AG08396 (cell line): ENCODE data around the gene NID2.

Source experiments
- DNase-seq: peaks from one replicate; pipeline ENCODE4 v3.0.0; 2012; ENCODE audit warnings: low spot score, mixed read lengths

NID2 gene

DNA sequence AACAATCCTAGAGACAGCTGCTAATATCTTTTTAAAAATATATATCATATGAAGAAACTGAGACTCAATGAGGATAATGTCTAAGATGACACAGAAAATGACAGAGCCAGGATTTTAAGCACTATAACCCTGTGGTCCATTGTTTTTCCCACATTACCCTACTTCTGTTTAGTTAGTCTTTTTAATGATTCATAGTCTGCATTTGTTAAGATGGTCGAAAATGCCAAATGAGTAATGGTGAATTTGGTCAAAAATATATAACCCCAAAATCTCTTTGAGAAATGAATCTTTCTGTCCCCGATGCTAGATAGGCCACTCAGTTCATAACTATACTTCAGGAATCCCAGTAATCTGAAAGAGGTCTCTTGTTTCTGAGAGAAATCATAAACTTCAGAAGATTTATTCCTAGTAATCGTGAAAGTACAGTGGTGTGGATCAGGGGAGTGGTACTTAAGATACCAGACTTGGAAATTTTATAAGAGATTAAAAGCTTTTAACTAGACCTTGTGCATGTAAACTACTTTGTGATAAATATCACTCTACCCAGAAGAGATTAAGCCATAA, 68.8 kb downstream of the NID2 start:
- DNase-seq = peak; percentile 12

DNA sequence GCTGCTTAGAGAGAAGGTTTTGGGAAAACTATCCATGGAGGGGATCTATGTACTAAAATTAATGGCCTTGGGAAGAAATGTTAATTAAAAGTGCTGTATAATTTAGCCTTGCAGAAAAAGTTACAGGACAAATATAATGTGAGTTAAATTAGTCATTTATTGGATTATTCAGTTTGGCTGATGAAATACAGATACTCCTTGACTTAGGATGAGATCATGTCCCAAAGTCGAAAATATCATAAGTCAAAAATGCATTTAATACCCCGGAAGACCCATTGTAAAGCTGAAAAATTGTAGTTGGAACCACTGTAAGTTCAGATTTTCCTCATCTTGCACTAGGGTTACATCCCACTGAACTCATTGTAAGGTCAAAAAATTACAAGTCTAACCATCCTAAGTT, 69.8 kb downstream of the NID2 start:
- no peak for DNase-seq

DNA sequence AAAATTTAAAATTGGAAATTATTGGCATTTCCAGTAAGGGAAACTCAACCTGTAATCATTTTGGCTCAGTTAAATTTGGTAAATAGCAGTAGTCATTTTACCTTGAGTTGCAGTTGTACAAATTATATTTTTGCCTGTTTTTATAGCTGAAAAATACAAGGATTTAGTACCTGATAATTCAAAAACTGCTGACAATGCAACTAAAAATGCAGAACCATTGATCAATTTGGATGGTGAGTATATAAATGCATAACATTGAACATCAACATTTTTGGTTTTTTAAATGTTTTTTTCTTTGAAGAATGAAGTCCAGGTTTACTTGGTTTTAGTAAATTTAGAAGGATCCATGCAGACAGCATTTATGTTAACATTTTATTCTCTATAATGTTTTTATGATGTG, 70.5 kb downstream of the NID2 start:
- no peak for DNase-seq

DNA sequence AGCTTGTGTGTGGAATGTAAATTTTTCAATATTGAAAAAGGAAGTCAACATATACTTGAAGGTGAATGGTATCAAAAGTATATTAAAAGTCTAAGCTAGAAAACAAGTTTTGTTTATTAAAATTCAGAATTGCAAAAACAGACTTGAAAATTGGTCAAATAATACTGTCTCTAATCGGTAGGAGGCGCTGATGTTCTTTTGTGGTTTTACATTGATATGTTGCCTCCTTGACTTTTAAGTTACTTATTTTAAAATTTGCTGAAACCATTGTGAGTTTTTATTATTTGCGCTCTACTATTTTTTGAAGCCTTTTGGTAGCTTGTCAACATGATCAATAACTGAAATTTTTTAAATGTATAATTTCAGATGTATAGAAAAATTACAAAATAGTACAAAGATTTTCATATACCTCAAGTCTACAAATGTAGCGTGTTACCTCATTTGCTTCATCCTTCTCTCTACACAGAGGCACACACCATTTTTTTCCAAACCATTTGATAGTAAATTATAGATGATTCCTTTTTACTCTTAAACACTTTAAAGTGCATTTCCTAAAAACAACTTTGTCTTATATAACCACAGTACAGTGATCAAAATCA, 72.6 kb downstream of the NID2 start:
- DNase-seq = no peak

DNA sequence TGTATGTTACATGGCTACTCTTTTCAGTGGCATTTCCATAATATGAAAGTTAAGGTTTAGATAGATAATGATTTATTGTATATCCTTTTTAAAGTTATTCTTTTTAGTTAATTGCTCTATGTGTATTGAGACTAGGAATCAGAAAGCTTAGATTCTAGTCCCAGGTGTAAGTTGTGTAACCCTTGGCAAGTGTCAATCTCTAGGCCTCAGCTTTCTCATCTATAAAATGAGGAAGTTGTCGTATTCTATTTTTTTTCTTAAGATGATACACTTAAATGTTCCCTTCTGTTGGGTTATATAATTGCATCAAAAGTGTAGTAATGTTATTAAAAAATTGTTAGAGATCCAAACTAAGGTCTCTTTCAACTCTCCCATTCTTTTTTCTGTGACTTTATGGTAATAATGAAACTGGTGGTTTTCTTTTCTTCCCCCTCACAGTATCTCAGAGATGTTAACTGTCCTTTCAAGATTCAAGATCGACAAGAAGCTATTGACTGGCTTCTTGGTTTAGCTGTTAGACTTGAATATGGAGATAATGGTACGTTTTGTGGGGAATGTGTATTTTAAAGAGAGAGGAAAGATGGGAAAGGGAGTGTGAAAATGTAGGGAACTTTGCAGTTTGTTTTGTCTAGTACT, 75.5 kb downstream of the NID2 start:
- no peak for DNase-seq

DNA sequence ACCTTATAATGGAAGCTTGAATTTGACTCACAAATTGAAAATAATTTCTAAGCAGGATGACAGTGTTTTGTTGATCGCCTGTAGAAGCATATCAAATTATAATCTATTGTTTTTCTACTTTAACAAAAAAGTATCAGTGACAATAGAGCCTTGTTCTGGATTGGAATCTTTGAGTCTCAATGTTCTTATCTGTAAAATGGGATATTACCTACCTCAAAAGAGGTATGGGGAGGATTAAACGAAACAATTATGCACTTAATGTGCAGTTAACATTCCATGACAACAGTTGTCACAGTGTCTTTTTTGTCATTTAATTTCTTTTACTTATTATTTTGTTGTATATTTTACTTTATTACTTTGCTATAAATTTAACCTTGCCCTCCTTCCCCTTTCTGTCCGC, 78.4 kb downstream of the NID2 start:
- DNase-seq = no peak

DNA sequence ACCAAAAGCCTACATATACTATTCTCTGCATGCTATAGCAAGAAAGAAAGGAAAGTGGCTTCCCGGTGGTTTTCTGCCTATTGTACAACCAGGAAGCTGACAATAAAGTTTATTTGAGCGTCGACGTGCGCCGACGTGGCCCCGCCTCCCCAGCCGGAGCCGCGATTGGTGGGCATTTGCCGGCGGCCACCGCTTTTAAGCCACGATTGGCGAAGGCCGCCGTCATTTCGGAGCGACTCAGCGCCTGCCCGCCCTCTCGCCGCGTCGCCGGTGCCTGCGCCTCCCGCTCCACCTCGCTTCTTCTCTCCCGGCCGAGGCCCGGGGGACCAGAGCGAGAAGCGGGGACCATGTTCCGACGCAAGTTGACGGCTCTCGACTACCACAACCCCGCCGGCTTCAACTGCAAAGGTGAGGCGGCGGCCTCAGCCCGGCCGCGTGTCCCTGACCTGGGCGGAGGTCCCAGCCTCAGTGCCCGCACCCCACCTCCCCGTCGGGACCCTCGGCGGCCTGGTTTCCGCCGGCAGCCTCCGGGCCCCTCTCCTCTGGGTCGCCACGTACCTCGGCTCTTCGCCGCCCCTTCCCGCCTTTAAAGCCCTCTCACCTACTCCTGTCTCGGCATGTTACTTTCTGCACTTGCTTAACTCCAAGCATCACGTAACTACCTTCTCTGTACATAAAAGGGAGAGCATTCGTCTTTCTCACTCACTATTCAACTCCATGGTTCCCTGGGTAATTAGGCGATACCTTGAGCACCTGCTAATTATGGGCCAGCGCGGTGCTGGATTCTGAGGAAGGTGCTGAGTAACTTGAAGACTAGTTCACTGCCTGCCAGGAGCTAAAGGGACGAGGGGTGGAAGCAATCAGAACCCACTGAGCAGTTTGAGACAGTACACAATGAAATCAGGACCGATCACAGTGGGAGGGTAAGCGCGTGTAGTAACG, 79.3 kb downstream of the NID2 start, which contains the start of gene RTRAF:
RTRAF (plus strand) TSS at position 254 of the 942 bp plus-strand sequence; CDS start at position 348, 94 bp downstream.
- DNase-seq = peak; percentile 97

DNA sequence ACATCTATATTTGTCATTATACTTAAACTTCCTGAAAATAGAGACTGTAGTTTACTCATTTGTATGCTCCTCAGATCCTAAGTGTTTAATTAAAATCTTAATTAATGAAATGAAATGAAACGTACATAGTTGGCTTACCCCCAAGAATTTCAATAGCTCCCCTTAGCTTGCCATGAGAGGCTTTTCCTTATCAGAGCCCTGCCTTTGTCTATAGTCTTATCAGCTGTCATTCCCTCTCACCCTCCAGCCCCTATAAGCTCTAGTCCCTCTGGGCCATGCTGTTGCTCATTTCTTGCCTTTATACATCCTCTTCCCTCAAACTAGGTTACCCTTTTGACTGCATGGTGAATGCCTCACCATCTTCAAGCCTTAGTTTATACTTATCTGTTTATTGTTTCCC, 80.6 kb downstream of the NID2 start:
- no peak for DNase-seq

DNA sequence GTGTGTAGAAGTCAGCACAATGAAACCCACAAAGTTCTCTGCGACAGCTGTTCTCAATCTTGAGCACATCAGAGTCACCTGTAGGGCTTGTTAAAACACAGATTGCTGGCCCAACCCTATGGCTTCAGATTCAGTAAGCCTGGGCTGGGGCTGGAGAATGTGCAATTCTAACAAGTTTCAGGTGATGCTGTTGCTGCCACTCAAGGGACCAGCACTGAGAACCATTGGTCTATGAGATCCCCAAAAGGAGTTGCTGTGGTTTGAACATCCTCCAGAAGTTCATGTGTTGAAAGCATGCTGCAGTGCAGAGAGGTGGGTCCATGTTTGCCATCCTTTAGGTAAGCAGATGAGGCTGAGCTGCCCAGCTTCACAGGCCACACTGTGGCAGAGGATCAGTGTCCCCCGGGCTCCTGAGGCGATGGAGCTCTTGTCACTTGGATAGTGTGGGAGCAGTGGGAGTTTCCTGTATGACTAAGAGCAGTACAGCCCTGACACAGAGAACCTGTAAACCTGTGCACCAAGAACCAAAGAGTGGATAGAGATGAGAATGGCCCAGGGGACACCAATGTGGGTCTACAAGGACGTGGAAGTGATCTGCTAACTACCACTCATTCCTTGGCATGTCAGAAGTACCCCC, 87.5 kb downstream of the NID2 start:
- no peak for DNase-seq

DNA sequence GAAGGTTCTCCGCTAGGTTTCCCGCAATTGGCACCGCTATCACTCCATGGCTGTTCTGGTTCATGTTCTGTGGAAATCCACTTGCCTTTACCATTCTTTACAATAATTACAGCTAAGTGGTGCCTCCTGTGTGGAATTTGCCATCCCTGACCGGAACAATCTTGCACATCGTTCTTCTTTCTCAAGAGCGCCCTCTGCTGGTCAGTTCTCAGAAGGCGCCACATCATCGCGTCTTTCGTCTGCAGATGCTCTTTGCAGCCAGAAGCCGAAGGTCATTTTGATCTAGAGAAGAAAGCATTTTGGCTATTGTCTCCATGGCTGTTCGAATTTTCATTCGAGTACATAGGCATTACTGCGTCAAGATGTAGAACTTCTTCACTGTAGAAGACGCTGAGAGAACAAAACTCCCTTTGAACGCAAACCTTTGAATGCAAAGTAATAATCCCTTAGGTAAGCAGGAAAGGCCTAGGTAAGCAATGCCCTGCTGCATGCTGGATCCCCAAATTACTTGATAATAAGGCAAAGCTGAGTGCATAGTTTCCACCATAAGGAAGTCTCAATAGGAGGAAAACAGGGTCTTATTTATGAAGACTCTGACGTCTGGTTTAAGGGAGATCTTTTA, 89.7 kb downstream of the NID2 start:
- peak; percentile 73 for DNase-seq

DNA sequence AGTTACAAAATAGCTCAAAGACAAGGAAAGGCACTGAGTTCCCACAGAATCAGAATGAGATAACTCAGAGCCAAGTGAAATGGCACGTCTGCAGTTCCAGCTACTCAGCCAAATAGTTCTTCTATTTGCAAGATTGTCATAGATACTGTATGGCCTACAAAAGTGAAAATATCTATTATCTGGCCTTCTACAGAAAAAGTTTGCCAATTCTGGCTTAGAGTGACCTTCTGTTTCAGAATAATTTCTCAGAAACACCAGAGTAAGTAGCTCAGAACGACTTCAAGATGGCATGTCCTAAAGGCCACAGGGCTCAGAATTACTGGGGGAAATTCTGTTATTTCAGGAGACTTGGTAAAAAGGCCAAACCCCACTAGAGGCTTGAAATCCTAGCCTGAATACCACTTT, 90.2 kb downstream of the NID2 start:
- DNase-seq = no peak

DNA sequence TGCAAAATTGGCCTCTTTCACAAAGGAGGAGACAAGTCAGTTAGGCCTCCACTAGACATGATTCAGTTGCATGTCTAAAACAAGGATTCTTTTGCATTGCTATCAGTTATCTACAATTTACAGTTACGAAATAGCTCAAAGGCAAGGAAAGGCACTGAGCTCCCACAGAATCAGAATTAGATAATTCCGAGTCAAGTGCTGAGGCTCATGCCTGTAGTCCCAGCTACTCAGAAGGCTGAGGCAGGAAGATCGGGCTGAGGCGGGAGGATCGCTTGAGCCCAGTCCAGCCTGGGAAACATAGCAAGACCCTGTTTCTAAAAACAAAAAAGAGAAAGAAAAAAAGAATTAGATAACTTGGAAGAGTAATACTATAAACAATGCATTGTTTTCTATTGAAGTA, 91.8 kb downstream of the NID2 start:
- DNase-seq = no peak

DNA sequence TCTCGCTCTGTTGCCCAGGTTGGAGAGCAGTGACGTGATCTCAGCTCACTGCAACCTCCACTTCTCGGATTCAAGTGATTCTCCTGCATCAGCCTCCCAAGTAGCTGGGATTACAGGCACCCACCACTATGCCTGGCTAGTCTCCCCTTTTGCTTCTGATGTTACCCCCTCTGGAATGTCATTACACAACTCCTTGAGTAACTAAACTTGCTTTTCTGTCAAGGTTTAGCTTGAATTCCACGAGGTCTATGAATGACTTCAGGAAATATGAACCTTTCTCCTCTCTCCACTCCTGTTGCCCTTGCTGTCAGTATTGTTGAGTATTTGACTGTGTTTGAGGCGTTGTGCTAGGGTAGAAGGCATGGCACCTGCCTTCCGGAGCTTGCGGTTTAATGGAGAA, 96.3 kb downstream of the NID2 start:
- no peak for DNase-seq

DNA sequence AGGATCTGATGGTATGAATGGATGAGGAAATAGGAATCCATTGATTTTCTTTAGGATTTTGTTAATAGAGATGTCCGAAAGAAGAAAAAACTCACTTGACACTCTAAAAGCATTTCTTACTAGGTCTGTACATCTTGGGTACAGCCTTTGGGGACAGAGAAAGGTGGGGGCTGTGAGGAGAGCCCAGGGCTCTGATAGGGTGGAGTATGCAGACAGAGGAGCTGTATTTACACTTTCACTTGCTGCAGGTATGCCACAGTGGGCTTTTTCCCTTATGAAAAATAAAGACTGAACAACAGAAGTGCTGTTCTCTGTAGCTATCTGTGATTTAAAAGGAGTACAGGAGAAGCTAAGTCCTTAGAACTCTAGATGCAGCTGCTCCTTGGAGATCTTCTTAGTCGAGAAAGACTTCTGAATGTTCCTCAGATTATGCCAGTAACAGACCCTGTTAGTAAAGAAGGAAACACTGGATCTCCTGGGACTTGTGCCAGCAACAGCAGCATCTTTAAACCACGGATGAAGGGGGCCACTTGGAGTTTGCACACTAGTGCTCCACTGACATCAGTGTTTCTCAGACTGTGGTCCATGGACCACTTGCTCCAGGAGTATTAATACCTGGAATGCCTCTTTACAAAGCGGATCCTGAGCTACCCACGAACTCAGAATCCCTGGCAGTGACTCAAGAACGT, 98.9 kb downstream of the NID2 start:
- DNase-seq = no peak

DNA sequence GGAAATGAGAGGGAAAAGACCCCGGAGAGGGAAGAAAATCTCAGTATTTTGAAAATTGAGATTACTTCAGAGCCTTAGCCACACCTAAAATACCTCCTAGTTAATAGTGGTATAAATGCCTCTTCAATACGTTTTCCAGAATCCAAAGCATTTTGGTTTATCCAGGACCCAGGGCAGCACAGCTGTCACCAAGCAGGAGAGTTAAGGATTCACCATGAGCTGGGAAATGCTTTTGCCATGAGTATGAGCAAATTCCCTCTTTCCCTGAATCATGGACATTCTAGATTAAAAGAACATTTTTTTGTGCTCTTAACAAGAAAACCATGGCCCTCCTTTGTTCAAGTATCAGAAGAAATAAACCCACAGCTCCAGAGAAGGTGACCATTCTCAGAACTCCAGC, 101.3 kb downstream of the NID2 start:
- DNase-seq = no peak

DNA sequence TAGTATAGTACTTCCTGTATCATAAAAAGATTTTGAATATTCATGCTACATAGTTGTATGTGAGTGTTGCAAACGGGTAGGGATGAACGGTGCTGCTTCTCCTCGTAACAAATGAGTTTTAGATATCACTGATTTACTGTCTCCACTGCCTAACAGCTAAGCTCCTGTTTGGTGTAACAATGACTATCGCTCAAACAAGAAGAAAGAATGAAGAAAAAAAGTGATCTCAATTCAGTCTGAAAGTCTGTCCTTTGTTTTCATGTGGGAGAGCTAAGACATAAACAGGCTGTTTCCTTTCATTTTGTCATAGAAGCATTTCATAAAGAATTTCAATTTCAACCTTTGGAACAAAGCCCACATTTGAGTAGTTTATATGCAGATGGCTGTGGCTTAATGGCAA, 105.6 kb downstream of the NID2 start:
- DNase-seq = no peak

DNA sequence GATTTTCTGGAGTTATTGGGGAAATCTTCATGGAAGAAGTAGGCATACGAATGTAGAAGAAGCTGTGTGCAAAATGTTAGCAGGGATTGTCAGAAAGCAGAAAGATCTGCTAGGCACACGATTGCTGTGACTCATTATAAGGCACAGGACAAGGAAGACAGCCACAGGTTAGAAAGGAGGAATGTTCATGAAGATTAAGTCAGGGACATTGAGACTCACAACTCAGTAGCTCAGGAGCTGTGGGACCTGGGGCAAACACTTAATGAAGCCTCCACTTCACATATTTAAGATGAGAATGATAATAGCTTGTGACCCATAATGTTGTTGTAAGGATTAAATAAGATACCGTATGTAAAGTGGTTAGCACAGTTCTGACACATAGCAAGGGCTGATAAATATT, 106.1 kb downstream of the NID2 start:
- no peak for DNase-seq

DNA sequence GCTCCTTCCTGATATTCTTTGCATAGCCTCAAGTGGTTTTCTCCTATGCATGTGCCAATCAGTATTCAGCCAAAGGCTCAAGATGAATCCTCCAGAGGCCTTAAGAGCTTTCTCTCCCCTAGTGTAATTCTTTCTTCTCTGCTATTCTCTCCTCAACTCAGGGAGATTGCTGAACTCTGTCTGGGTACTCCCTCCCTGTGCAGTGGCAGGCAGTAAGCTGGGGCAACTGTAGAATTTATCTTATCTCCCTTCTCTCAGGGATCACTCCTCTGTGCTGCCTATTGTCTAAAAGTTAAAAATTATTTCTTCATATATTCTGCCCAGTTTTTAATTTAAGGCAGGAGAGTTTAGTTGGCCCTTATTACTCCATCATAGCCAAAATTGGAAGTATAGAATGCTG, 108.0 kb downstream of the NID2 start:
- DNase-seq = no peak

DNA sequence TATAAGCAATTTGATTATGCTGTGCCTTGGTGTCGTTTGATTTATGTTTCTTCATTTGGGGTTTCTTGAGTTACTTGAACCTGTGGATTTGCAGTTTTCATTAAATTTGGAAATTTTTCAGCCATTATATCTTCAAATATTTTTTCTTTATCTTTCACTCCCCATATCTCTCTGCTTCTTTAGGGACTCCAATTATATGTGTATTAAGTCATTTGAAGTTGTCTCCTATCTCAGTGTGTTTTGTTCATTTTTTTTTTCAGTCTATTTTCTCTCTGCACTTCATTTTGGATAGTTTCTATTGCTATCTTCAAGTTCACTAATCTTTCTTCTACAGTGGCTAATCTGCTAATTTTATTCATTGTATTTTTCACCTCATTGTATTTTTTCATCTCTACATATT, 108.9 kb downstream of the NID2 start:
- no peak for DNase-seq

DNA sequence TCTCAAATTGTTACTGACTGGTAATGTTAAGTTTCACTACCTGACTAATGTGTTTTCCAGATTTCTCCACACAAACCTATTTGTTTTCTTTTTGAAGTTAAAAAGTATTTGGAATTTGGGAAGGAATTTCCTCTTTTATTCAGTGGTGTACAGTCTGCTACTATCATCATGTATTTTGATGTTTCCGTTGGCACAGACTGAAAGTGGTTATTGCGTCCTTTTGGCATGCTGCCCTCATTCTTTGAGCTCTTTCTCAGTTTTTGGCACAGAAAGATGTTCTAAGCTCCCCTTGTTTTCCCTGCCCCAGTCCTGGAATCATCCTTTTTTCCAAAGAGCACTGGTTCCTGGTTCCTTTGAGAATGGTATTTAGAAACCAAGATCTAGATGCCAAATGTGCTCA, 110.9 kb downstream of the NID2 start:
- DNase-seq = no peak
